Breast epithelium (tissue), 3 donors: Measurements from ENCODE around the gene CHSY3.

Source experiments
- CTCF ChIP-seq, 3 donors: fragments of 450-650 bp; IDR thresholded peaks; one replicate each; pipeline ENCODE4 v1.5.1; 2016 to 2017; ENCODE audit warnings: antibody characterized with exemption in 3 of 3, mild to moderate bottlenecking in 3 of 3, moderate library complexity in 3 of 3
- POLR2A ChIP-seq: fragments of 450-650 bp; IDR thresholded peaks from one replicate; pipeline ENCODE4 v1.6.1; 2016; ENCODE audit warnings: antibody characterized with exemption, mild to moderate bottlenecking, moderate library complexity
- POLR2AphosphoS5 ChIP-seq, 3 donors: sonication (generic); formaldehyde crosslinking; IDR thresholded peaks; one replicate each; pipeline ENCODE4 v1.6.1; 2017; ENCODE audit warnings: antibody characterized with exemption in 3 of 3

- TF ChIP-seq CTCF (IDR thresholded peaks at IDR 0.05) (no peak), POLR2A (no peak), POLR2AphosphoS5 (IDR thresholded peaks at IDR 0.05) (no peak)
These were observed 148.5 kb downstream of the CHSY3 start for GRCh38 chr5:130052752-130053151.
